ENCODE results near the gene P4HB.

DNA sequence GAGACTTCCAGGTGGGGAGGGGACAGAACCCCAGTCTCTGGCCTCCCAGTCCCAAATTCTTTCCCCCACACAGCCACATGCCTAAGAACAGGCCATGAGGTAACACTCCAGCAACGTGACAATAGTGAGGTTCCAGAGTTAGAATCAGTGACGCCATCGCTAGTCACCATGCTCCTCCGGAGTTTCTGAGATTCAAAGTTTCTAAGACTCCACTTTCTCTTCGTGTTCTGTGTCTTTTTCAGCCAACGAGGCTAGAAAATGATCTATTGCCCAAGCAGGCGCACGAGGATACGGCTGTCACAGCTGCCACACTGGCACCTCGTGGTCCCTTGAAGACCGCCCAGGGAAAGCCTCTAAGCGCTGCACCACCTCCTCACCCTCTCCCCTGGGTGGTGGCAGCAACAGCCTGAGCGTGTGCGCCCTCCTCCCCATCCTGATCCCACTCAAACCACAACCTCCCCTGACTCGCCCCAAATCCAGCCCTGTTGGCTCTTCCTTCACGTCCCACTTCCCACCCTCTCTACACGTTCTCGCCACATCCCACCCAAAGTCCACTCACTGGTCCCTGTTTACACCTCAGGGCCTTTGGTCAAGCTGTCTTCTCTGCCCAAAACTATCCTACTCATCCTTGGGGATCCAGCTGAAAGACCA lies 28.3 kb downstream of the P4HB start:
- TF ChIP-seq, protein P1, sequence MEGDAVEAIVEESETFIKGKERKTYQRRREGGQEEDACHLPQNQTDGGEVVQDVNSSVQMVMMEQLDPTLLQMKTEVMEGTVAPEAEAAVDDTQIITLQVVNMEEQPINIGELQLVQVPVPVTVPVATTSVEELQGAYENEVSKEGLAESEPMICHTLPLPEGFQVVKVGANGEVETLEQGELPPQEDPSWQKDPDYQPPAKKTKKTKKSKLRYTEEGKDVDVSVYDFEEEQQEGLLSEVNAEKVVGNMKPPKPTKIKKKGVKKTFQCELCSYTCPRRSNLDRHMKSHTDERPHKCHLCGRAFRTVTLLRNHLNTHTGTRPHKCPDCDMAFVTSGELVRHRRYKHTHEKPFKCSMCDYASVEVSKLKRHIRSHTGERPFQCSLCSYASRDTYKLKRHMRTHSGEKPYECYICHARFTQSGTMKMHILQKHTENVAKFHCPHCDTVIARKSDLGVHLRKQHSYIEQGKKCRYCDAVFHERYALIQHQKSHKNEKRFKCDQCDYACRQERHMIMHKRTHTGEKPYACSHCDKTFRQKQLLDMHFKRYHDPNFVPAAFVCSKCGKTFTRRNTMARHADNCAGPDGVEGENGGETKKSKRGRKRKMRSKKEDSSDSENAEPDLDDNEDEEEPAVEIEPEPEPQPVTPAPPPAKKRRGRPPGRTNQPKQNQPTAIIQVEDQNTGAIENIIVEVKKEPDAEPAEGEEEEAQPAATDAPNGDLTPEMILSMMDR (IDR thresholded peaks at IDR 0.05), result no peak
- TF ChIP-seq POLR2A (IDR thresholded peaks at IDR 0.05), result no peak
